ENCODE measurements around the gene KRT80. TPM values are rescaled to one million over a fixed set of nuclear protein-coding genes. Genes with fewer than 3 reads are reported as not detected.

KRT80 gene
- polyA plus RNA-seq, 1 donor (not counting 4 experiments of a cell fraction or from before 2014, with no cell fraction given), result 4.1 TPM

- DNase-seq (ENCODE audit: low read depth, low spot score), result no peak
- Histone ChIP-seq H3K9me3 (ENCODE audit: control insufficient read depth, low read depth, low read length) (no peaks in the 10 kb centered on the region), H3K4me2 (ENCODE audit: control insufficient read depth, extremely low read depth, insufficient read depth, low read depth, low read length) (no peak overlapping the region), H3K36me3 (ENCODE audit: control insufficient read depth in 2 of 2, extremely low read depth in 1 of 2, insufficient read depth in 2 of 2, low read length in 2 of 2) (no peaks in the 10 kb centered on the region), H2AFZ (ENCODE audit: control insufficient read depth, low read length) (no peak overlapping the region), H3K79me2 (ENCODE audit: control insufficient read depth, insufficient read depth, low read length) (no peaks in the 10 kb centered on the region), H3K4me3 (ENCODE audit: control insufficient read depth in 2 of 3, extremely low read depth in 1 of 3, insufficient read depth in 2 of 3, low read depth in 1 of 3, low read length in 3 of 3) (no peak overlapping the region), H3K27ac (ENCODE audit: control insufficient read depth, insufficient read depth, low read length) (no peak overlapping the region), H4K20me1 (ENCODE audit: control insufficient read depth, extremely low read depth, insufficient read depth, low read length) (no peaks in the 10 kb centered on the region), H3K27me3 (ENCODE audit: control insufficient read depth, extremely low read depth, insufficient read depth, low read length) (no peaks in the 10 kb centered on the region), H3K9me1 (ENCODE audit: control insufficient read depth, extremely low read depth, insufficient read depth, low read length) (no peaks in the 10 kb centered on the region), H3K4me1 (ENCODE audit: control insufficient read depth, extremely low read depth, insufficient read depth, low read length) (peaks cover 77% of the 10 kb centered on the region), H3K9ac (ENCODE audit: control insufficient read depth, extremely low read depth, insufficient read depth, low read length) (no peak overlapping the region)
- dilution Hi-C loops (cut with MboI; ENCODE audit: extremely low pct_ligation_motif_present, low sequenced_read_pairs), result no loop called here
- no peak for FAIRE-seq
- TF ChIP-seq CTCF (optimal IDR thresholded peaks at IDR 0.05 in 1 of 3, IDR thresholded peaks at IDR 0.05 in 1 of 3, conservative IDR thresholded peaks at IDR 0.05 in 1 of 3; ENCODE audit: extremely low read depth in 1 of 3, insufficient read depth in 2 of 3, low read length in 3 of 3) (no peak), EZH2 (IDR thresholded peaks at IDR 0.05; ENCODE audit: low read length) (no peak)
Measured at GRCh38 chr12:52188658-52189057, 3.2 kb downstream of the KRT80 start.

GRCh38 chr12:52187640-52188039 lies 4.2 kb downstream of the KRT80 start:
- H3K27ac ChIP-seq (ENCODE audit: control insufficient read depth, insufficient read depth, low read length), result no peak overlapping the region
- dilution Hi-C loops (cut with MboI; ENCODE audit: extremely low pct_ligation_motif_present, low sequenced_read_pairs), result no loop called here
- H3K27me3 ChIP-seq (ENCODE audit: control insufficient read depth, extremely low read depth, insufficient read depth, low read length), result no peaks in the 10 kb centered on the region
- H3K9me1 ChIP-seq (ENCODE audit: control insufficient read depth, extremely low read depth, insufficient read depth, low read length), result no peaks in the 10 kb centered on the region
- no peak for TF ChIP-seq CTCF (optimal IDR thresholded peaks at IDR 0.05 in 1 of 3, IDR thresholded peaks at IDR 0.05 in 1 of 3, conservative IDR thresholded peaks at IDR 0.05 in 1 of 3; ENCODE audit: extremely low read depth in 1 of 3, insufficient read depth in 2 of 3, low read length in 3 of 3)
- no peak for TF ChIP-seq EZH2 (IDR thresholded peaks at IDR 0.05; ENCODE audit: low read length)
- DNase-seq (ENCODE audit: low read depth, low spot score) (no peak), FAIRE-seq (no peak)
- H3K4me3 ChIP-seq (ENCODE audit: control insufficient read depth in 2 of 3, extremely low read depth in 1 of 3, insufficient read depth in 2 of 3, low read depth in 1 of 3, low read length in 3 of 3), result no peak overlapping the region
- no peaks in the 10 kb centered on the region for H3K9me3 ChIP-seq (ENCODE audit: control insufficient read depth, low read depth, low read length)
- no peak overlapping the region for H3K4me2 ChIP-seq (ENCODE audit: control insufficient read depth, extremely low read depth, insufficient read depth, low read depth, low read length)
- H3K36me3 ChIP-seq (ENCODE audit: control insufficient read depth in 2 of 2, extremely low read depth in 1 of 2, insufficient read depth in 2 of 2, low read length in 2 of 2), result no peaks in the 10 kb centered on the region
- H3K9ac ChIP-seq (ENCODE audit: control insufficient read depth, extremely low read depth, insufficient read depth, low read length), result no peak overlapping the region
- peaks cover 80% of the 10 kb centered on the region for H3K4me1 ChIP-seq (ENCODE audit: control insufficient read depth, extremely low read depth, insufficient read depth, low read length)
- H3K79me2 ChIP-seq (ENCODE audit: control insufficient read depth, insufficient read depth, low read length), result no peaks in the 10 kb centered on the region
- H4K20me1 ChIP-seq (ENCODE audit: control insufficient read depth, extremely low read depth, insufficient read depth, low read length), result no peaks in the 10 kb centered on the region
- H2AFZ ChIP-seq (ENCODE audit: control insufficient read depth, low read length), result no peak overlapping the region
